Measurements from ENCODE around the gene FMO3. TPM values are rescaled to one million over a fixed set of nuclear protein-coding genes. Genes with fewer than 3 reads are reported as not detected.

FMO3 gene
- total and polyA plus RNA-seq, 2 donors (not counting 1 experiment from before 2014, with no cell fraction given) = 76.3 to 148 TPM

DNA sequence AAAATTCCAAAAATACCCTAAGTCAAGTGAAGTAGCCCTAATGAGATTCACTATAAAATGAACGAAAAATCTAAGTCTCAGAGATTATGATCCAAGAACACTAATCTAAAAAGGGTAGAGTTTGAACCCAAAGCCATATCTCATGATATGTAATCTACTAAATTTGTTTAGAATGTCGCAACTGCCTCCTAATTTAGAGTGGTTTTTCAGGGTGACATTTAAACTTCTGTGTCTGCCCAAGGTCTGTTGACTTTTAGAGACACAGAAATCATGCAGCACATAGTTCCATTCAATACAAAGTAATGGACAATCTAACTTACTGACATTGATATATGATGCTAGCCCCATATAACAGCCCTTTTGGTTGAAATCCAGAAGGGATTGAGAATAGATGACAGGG is 28.9 kb downstream of the FMO3 start:
- Histone ChIP-seq H3K27me3 (ENCODE audit: control insufficient read depth, insufficient read depth, low read length) (no peaks in the 10 kb centered on the region), H2AFZ (ENCODE audit: low read length) (no peak overlapping the region), H3K9ac (ENCODE audit: insufficient read depth, low read length) (no peak overlapping the region), H3K4me3 (replicated peaks in 1 of 4; ENCODE audit: control extremely low read depth in 1 of 4, insufficient read depth in 1 of 4, low read depth in 3 of 4, low read length in 4 of 4) (no peak overlapping the region), H3K79me2 (ENCODE audit: control insufficient read depth, insufficient read depth, low read length) (no peaks in the 10 kb centered on the region), H3K36me3 (ENCODE audit: control insufficient read depth, insufficient read depth, low read length) (no peaks in the 10 kb centered on the region), H3K4me1 (ENCODE audit: control insufficient read depth, extremely low read depth, insufficient read depth, low read length) (peaks cover 4% of the 10 kb centered on the region), H4K20me1 (ENCODE audit: control insufficient read depth, extremely low read depth, insufficient read depth, low read length) (no peaks in the 10 kb centered on the region), H3K9me3 (ENCODE audit: control insufficient read depth, insufficient read depth, low read depth, low read length) (no peaks in the 10 kb centered on the region), H3K27ac (ENCODE audit: insufficient read depth, low read length) (no peak overlapping the region), H3K4me2 (ENCODE audit: extremely low read depth, insufficient read depth, low read length) (no peak overlapping the region)
- no peak for DNase-seq (ENCODE audit: low read depth in 2 of 2)
- TF ChIP-seq EZH2 (IDR thresholded peaks at IDR 0.05; ENCODE audit: low read length, missing control alignments) = no peak
- TF ChIP-seq, protein P1, sequence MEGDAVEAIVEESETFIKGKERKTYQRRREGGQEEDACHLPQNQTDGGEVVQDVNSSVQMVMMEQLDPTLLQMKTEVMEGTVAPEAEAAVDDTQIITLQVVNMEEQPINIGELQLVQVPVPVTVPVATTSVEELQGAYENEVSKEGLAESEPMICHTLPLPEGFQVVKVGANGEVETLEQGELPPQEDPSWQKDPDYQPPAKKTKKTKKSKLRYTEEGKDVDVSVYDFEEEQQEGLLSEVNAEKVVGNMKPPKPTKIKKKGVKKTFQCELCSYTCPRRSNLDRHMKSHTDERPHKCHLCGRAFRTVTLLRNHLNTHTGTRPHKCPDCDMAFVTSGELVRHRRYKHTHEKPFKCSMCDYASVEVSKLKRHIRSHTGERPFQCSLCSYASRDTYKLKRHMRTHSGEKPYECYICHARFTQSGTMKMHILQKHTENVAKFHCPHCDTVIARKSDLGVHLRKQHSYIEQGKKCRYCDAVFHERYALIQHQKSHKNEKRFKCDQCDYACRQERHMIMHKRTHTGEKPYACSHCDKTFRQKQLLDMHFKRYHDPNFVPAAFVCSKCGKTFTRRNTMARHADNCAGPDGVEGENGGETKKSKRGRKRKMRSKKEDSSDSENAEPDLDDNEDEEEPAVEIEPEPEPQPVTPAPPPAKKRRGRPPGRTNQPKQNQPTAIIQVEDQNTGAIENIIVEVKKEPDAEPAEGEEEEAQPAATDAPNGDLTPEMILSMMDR (conservative IDR thresholded peaks at IDR 0.05 in 1 of 2, IDR thresholded peaks at IDR 0.05 in 1 of 2; ENCODE audit: low read depth in 1 of 2, low read length in 2 of 2) = no peak

DNA sequence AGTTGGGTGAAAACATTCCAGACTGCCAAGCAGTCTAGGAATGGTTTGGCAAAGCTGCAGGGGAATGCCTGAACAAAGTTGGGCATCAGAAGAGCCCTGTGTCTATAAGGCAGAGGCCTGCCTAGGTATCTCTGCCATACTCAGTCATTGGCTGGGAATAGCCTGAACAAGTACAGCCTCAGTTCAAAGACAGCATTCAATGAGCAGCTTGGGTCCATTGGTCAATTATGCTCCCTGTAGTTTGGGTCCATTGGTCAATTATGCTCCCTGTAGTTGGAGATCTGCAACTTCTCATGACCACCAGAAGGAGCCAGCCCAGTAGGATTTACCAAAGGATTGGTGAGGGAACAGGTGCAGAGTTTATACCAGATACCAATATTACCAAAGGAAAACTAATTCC is 31.6 kb downstream of the FMO3 start:
- no peak for TF ChIP-seq EZH2 (IDR thresholded peaks at IDR 0.05; ENCODE audit: low read length, missing control alignments)
- TF ChIP-seq, protein P1 (conservative IDR thresholded peaks at IDR 0.05 in 1 of 2, IDR thresholded peaks at IDR 0.05 in 1 of 2; ENCODE audit: low read depth in 1 of 2, low read length in 2 of 2) = no peak
- Histone ChIP-seq H3K27me3 (ENCODE audit: control insufficient read depth, insufficient read depth, low read length) (no peaks in the 10 kb centered on the region), H3K4me1 (ENCODE audit: control insufficient read depth, extremely low read depth, insufficient read depth, low read length) (no peaks in the 10 kb centered on the region)

DNA sequence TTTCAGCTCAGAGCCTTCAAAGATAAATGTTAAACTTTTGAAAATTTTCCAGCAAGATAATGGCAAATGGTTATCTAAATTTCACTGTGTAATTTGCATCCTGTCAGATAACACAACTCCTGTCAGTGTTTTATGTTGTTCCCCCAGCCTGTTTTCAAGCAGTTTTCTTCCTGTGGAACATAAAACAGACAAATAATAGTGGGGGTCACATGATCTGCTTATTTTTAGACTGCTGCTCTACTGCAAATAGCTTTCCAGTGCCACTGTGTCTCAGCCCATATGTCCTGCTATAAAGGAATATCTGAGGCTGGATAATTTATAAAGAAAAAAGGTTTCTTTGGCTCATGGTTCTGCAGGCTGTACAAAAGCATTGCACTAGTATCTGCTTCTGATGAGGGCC is 32.2 kb downstream of the FMO3 start:
- Histone ChIP-seq H3K27me3 (ENCODE audit: control insufficient read depth, insufficient read depth, low read length) (no peaks in the 10 kb centered on the region), H3K4me1 (ENCODE audit: control insufficient read depth, extremely low read depth, insufficient read depth, low read length) (peaks cover under 1% of the 10 kb centered on the region), H4K20me1 (ENCODE audit: control insufficient read depth, extremely low read depth, insufficient read depth, low read length) (no peaks in the 10 kb centered on the region), H3K79me2 (ENCODE audit: control insufficient read depth, insufficient read depth, low read length) (no peaks in the 10 kb centered on the region), H3K36me3 (ENCODE audit: control insufficient read depth, insufficient read depth, low read length) (no peaks in the 10 kb centered on the region), H2AFZ (ENCODE audit: low read length) (no peak overlapping the region), H3K4me2 (ENCODE audit: extremely low read depth, insufficient read depth, low read length) (no peak overlapping the region), H3K27ac (ENCODE audit: insufficient read depth, low read length) (no peak overlapping the region), H3K4me3 (replicated peaks in 1 of 4; ENCODE audit: control extremely low read depth in 1 of 4, insufficient read depth in 1 of 4, low read depth in 3 of 4, low read length in 4 of 4) (no peak overlapping the region), H3K9ac (ENCODE audit: insufficient read depth, low read length) (no peak overlapping the region), H3K9me3 (ENCODE audit: control insufficient read depth, insufficient read depth, low read depth, low read length) (no peaks in the 10 kb centered on the region)
- TF ChIP-seq, protein P1 (conservative IDR thresholded peaks at IDR 0.05 in 1 of 2, IDR thresholded peaks at IDR 0.05 in 1 of 2; ENCODE audit: low read depth in 1 of 2, low read length in 2 of 2) = no peak
- no peak for DNase-seq (ENCODE audit: low read depth in 2 of 2)

More for the DNA sequence above, 31.6 kb downstream of the FMO3 start:
- Histone ChIP-seq H3K27ac (ENCODE audit: insufficient read depth, low read length) (no peak overlapping the region), H3K9ac (ENCODE audit: insufficient read depth, low read length) (no peak overlapping the region), H3K36me3 (ENCODE audit: control insufficient read depth, insufficient read depth, low read length) (no peaks in the 10 kb centered on the region), H3K4me3 (replicated peaks in 1 of 4; ENCODE audit: control extremely low read depth in 1 of 4, insufficient read depth in 1 of 4, low read depth in 3 of 4, low read length in 4 of 4) (no peak overlapping the region), H3K9me3 (ENCODE audit: control insufficient read depth, insufficient read depth, low read depth, low read length) (no peaks in the 10 kb centered on the region), H3K4me2 (ENCODE audit: extremely low read depth, insufficient read depth, low read length) (no peak overlapping the region), H2AFZ (ENCODE audit: low read length) (no peak overlapping the region), H4K20me1 (ENCODE audit: control insufficient read depth, extremely low read depth, insufficient read depth, low read length) (no peaks in the 10 kb centered on the region), H3K79me2 (ENCODE audit: control insufficient read depth, insufficient read depth, low read length) (no peaks in the 10 kb centered on the region)
- no peak for DNase-seq (ENCODE audit: low read depth in 2 of 2)
